Stimulated activated CD4-positive, alpha-beta T cell treated with anti-CD3 and anti-CD28 coated beads, Interleukin-1b, Interleukin-23, amount 100 ng/mL, for 24 hours (primary cell): Measurements from ENCODE around the gene PLXNA2.
A peak's percentile ranks its signal among the peaks of the same experiment; 100 is the strongest.

Experiments
- DNase-seq, 4 experiments: peaks; one replicate each; pipeline ENCODE4 v3.0.0-alpha.2; 2020; ENCODE audit warnings: low read depth in 4 of 4, low spot score in 1 of 4

Gene PLXNA2

DNA sequence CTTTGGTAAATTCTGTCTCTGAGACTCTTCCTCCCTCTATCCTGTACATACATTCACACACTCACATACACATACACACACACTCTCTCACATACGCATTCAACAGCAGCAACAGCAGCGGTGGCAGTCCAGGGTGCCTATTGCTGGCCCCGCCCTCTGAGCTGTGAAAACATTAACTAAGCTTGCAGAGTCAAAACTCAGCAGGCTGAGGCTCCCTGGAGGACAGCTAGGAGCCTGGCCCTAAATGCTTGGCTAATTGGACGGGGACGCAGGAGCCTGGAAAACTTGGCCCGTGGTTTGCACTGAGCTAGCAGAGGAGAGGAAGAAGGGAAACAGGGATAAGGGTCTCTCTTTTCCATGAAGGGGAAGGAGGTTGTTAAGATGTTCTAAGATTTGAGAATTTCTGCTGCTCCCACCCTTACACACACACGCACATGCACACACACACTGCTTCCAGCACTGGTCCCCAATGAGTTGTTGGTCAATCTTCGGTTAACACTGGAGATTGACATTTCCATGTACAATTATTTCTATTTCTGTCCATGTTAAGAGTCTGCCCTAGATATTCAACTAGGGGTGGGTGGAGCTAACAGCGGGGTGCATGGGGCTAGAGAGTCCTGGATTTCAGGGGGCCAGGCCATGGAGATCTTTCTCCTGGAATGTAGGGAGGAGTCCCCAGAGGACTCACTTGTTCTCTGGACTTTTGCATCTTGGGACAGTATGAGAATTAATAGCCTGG, 94.2 kb downstream of the PLXNA2 start:
- no peak for DNase-seq

DNA sequence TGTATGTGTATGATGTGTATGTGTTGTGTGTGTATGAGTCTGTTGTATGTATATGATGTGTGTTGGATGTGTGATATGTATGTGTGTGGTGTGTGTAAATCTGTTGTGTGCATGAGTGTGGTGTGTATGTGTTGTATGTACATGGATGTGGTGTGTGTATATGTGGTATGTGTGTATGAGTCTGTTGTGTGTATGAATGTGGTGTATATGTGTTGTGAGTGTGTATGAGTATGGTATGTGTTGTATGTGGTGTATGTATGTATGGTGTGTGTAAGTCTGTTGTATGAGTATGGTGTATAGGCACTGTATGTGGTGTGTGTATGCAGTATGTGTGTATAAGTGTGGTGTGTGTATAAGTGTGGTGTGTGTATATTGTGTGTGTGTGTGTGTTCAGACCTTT, 95.0 kb downstream of the PLXNA2 start:
- DNase-seq = no peak

DNA sequence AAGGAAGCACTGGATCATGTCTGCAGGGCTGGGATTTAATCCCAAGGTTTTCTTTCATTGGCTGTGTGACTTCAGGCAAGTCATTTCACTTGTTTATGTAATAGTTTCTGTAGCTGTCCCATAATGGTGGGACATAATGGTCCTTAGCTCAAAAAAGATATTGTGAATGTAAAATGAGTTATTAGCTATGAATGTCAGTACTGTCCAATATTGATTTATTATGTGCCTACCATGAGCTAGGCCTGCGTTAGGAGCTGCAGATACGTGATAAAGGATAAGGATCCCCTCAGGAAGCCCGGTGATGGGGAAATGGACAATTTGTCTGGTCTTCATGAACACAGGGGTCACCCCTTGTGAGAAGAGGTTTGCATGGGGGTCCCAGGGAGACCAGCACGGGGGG, 95.8 kb downstream of the PLXNA2 start:
- no peak for DNase-seq

DNA sequence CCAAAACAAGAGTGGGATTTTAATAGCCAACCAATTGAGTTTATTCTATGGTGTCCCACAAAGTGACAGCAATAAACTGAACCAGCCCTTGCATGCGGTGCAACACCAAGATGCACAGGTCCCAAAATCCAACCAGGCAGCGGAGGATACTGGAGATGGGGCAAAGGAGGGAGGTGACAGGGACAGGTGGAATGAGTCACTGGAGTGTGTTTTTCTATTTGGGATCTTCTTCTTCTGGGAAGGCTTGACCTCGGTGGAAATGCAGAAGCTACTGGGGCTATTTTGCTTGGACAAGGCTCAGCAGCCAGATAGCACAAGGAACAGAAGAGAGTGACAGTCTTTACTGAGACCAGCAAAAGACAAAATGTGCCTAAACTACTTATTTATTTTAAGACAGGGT, 97.5 kb downstream of the PLXNA2 start:
- DNase-seq = no peak

DNA sequence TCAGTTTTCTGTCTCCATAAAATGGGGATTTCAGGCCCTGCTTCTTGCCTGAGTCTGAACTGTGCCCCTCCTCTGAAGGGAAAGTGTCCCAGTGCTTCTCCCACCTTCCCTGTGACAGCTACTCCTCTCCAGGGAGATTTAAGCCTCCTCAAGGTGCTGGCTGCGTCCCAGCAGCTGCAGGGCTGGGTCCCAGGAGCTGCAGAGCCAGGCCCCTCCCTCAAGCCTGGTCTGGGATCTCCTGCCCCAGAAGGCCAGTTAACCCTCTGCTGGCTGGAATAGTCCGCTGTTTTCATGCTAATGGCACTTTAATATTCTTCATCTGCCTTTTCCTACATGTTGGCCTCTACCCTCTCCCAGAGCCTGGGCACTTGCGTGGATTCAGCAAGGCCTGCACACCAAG, 99.0 kb downstream of the PLXNA2 start:
- no peak for DNase-seq

DNA sequence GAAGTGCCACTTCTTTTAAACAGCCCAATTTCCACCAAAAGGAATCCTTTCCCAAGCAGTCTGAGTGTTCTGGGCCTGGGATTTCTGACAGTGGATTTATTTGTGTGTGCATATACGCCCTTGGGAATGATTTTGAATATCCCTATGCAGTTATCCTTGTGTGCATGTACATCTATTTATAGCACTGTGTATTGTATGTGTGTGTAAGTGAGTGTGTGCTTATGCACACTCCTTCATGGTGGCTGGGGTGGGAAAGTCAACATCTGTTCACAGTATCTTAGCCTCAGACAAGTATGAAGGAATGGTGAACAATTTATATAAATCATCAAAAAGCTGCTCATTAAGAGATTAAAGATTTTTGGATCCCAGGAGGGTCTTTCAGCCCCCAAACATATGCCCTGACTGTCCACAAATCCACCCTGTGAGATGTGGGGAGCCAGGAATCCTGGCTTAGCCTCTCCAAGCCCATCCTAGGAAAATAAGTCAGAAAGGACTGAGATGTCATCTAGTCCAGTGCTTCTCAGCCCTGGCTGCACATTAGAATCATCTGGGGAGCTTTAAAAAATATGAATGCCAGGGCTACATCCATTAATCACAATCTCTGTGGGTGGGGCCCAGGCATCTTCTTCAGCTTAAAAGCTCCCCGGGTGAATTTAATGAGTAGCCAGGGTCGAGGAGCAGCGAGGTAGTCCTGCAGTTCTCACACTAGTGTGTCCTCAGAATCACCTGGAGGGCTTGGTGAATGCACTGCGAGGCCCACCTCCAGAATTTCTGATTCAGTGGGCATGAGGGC, 101.4 kb downstream of the PLXNA2 start:
- DNase-seq = no peak

DNA sequence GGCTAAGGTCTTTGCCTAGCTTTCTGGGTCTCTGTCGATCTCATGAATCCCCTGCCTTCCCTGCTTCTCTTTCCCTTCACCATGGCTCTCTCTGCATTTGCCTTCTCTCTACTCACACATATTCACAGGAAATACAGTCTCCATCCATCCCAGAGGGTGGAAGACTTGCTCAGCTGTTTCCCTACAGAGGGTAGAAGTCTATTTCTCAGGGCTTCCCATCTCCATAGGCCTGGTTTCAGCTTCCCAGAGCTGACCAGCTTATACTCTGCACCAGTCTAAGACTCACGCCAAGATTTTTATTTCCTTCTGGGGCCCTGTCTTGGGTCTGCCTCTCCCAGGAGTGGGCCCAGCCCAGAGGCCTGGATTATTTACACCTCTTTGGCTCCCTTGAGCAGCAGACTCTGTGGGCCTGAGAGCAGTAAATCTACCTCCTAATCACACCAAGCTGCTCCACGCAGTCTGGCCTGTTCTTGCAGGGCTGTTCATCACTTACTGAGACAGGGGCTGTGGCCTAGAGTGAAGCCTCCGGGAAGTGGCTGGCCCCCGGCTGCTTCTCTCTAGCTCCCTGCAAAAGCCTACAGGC, 102.5 kb downstream of the PLXNA2 start:
- no peak for DNase-seq

DNA sequence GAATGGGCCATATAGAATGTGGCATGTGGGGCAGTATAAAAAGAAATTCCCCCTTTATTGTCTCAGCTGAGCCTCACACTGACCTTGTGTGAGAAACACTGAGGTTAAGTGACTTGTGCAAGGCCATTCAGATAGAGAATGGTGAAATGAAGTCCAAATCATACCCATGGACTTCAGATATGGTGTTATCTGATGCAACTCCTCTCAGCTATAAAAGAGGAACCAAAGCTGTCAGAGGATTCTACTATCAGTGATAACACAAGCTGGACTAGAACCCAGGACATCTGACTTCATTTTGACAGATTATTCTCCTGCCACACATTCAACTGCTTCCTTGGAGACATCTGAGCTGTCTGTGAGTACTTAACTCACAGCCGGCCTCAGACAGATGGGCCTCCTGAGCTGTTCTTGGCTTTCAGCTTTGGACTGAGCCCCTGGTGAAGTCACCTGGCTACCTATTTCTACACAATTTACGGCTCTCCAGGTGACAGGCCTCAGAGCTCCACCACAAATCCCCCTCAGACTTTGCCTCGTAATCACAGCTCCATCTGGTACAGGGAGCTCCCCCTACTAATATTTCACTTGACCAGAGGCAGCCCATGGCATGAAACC, 104.6 kb downstream of the PLXNA2 start:
- DNase-seq = no peak

DNA sequence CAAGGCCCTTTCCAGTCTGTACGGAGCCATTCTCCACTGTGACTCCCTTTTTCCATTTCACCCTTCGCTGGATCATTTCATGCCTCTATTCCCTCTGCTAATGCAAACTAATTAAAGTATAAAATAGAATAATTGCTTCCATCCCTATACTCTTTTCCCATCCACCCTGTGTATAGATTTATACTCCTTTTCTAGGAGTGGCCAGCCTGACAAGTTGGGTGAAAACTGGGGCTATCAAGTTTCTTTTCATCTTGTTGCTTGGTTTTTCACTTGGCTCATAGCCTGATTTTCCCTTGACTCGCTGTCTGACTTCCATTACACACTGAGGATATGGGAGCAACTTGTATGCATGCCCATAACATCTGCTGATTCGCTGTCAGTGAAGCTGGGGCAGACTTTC, 107.0 kb downstream of the PLXNA2 start:
- no peak for DNase-seq

DNA sequence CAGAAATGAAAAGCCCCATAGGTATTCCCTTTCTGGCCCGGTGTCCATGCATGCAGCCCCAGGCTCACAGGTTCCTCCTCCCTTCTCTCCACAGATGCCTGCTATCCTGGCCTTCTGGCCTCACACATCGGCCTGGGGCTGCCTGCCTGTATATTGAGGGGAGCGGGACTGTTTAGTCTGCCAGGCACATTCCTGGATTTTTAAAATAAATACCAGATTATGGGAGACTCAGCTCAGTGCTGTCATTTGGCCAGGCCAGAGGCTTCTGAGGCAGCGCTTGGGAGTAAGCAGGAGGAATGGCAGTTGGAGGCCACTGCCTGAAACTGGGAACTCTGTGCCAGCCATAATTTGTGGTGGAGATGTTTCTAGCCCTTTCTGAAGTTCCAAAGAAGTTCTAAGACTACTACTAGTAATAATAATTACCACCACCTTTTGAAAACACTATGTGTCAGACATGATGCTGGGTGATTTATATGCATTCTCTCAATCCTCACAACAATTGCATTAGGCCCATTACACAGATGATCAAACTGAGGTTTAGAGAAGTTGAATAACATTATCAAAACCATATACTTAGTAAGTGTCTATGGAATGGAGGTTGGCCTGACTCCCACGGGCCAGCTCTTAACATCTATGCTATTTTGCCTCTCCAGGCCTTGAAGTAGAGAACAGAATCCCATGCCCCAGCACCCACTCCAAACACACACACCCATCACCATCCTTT, 107.6 kb downstream of the PLXNA2 start:
- DNase-seq = no peak

DNA sequence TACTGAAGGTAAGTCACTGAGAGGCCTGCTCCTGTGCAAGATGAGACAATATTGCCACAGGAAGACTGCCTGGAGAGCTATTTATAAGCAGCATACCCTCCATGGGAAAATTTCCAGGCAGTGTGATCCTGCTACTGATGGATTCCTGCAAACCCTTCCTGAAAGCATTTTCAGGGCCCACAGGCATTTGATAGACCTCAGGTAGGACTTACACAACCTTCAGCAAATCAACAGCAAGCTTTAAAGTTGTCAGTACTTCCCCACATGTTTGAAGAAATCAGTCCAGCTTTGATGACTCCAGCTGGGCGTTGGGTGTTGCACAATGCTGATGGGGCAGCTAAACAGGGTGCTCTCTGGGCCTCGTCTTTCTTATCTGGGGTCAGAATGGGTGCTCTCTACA, 108.8 kb downstream of the PLXNA2 start:
- no peak for DNase-seq

DNA sequence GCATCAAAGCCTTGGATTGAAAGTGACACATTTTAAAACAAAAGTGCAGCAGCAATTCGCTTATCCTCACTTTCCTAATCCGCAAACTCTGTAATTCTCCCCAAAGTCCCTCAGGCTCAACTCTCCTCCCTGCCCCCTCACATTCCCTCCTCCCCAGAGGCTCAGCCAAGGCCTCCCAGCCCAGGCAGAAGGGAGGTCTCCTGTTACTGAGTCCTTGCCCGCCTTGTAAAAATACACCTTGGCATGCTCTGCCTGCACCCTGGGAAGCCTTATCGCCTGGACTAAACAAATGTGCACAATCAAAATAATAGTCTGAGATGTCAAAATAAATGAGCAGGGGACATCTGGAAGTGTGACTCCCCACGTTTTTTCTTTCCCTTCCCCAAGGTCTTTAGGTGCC, 109.7 kb downstream of the PLXNA2 start:
- no peak for DNase-seq

DNA sequence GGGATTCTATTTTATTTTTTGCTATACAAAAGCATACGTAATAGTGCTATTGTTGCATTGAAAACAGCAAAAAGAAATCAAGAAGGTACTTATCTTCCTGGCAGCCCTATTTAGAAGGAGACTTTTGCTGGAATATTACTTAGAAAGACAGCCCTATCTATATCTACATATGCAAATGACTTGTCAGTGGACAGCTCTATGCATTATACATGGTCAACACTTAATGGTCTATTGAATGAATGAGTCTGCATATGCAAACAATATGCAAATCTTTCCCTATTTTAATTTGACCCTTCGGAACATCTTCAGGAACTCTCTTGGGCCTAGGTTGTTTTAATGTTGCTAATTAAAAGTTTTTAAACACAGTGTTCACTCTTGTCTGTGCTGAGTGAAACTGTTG, 110.8 kb downstream of the PLXNA2 start:
- no peak for DNase-seq

DNA sequence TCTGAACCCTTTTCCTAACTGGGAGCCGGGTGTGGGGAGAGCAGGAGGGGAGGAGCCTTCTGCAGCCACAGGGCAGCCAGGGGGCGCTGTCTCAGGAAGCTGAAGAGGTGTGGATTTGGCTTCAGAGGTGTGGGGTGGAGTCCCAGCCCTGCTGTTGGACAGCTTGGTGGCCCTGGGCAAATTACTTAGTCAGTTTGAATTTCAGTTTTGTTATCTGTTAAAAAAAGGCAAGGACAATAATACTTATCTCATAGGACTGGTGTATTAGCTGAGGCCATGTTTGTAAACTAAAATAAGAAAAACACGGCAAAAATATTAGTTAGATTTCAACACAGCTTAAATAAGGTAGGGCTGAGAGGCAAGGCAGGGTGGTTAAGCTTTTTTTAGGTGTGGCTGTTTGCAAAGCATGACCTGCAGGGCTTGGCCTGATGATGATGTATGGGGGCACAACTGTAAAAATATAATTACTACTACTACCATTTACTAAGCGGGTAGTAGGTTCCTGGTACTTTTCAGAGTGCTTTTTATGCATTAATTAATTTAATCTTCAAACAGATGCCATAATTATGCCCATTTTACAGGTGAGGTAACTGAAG, 111.8 kb downstream of the PLXNA2 start:
- peak; percentile 7 to 40 (median 24) for DNase-seq

DNA sequence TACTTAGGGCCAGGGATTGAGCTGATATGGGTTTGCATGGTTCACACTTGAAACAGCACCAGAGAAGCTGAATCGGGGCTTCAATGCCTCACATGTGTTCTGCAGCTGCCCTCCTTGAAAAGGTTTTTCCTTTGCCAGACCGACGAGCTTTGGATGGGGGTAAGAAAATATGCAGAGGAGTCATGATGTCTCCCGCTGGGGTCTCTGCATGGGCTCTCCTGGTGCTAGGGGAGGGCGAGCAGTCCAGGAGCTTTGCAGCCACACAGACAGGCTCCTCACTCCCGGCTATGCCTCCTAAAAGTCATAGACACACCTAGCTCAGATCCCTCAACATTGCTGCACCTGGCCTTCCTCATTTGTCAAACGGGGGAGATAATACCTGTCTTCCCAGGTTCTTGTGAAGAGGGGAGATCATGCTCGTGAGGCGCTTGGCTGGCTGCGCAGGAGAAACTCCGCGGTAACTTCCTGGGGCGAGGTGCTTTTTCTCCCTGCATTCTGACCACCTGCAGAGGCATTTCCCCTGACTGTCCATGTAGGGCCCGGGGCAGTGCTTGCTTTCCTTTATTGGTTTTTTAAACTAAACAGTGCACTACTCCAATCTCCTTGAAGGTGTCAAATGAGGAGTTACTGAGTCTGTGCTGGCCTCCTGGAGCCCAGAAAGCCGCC, 112.4 kb downstream of the PLXNA2 start:
- DNase-seq = no peak

DNA sequence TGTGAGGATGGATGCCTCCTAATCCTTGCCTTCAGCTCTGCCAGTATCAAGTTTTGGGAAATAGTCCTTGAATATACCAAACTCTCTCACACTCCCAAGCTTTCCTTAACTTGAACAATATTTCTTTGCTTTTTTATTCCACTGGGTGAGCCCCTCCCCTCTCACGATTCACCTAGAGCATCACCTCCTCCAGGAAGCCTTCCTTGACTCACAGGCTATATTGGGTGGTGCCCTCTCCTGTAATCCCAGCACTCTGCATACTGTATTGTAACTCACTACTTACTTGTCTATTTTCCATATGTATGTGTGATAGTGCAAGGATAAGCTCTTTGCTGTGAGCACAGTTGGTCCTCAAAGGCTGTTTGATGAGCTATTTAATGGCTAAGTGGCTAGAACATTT, 114.7 kb downstream of the PLXNA2 start:
- DNase-seq = no peak

DNA sequence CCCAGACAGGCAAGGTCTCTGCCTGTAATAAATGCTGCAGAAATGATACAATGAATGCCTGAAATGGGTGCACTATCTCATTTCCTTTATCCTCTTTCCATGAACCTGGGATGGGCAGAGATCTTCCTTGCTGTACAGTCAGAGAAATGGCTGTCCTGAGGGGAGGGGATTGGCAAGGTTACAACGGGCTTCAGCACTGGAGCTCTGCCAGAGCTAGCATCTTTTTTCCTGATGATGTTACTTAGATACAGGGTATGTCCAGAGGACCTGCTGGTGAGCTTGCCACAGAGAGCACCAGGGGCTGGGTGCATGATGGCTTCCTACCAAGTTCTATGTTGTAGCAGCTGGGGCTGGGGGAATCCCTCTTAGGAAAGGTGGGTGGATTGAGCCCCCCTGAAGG, 115.1 kb downstream of the PLXNA2 start:
- no peak for DNase-seq

DNA sequence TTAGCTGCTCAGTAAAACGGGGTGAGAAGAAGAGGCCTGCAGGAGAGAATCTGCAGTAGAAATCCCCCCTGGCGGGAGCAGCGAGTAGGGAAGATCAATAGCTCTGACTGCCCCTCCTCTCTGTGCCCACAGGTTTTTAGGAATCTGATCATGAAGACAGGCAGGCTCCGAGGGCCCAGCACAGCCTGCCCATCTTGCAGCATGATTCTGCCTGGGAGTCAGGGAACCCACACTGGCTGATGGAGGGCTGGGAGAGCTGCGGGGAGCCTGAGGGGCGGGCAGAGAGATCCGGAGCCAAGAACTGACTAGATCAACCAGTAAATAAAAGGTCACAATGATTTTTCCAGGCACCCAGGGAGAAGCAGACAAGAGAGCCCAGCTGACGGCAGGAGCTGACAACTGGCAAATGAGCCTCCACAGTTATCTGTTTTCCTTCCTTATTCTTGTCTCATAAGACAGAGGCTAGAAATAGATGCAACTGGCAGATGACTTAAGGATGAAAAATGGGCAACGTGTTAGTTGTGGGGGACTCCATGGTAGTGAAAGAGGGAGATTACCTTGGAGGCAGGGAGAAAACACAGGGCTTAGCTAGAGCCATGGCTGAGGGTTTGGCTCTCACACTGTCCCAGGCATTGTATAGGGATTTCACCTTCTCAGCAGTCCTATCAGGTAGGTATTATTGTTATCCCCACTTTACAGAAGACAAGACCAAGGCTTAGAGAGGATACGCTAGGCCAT, 116.2 kb downstream of the PLXNA2 start:
- no peak for DNase-seq

DNA sequence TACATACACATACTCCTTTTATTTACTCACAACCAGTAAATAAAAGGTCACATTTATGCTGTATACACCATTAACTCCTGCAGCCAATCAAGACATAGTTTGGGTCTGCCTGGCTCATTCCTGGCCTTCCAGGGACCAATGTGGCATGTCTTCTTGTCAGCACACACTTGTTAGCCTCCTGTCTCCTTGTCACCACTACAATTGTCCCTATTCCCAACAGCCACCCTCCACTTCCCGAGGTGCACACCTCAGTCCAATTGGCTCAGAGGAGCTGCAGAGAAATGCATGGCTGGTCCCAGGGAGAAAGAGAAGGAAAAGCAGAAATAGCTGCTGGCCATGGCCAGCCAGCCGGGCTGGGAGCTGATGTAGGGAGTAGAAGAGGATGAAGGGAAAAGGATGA, 116.9 kb downstream of the PLXNA2 start:
- DNase-seq = no peak

DNA sequence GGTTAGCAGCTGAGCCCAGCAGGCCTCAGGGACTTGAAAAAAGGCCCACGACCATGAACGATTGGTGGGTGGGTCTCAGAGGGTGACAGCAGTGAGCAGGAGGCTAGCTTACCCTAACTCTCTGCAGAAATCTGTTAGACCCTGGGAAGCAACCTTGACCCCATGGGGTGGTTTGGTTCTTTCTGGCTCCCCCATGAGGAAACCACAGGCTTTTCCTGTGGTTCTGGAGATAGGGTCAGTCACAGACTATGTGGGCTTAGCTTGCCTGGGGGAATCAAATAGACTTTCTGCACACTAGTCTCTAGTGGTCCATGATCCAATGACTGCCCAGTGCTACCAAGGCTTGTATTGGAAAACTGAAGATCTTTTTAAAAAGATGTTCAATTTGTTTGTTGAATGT, 118.1 kb downstream of the PLXNA2 start:
- no peak for DNase-seq
